K562 (cell line): ENCODE results near the gene SMIM10L2A. TPM values are rescaled to one million over a fixed set of nuclear protein-coding genes. Genes with fewer than 3 reads are reported as not detected.
A peak's percentile ranks its signal among the peaks of the same experiment; 100 is the strongest.

Source experiments
- polyA plus RNA-seq, 8 experiments: library from polyadenylated mRNA; depleted of rRNA in 4 of 8; stranded (reverse) in 5 of 8; unstranded in 3 of 8; fragments of >200 nt; fragmentation: Nextera tagmentation in 2 of 8; fragmentation: Illumina TruSeq in 1 of 8; extraction: Ambion mirVana in 2 of 8; extraction: Trizol in 1 of 8; gene quantifications; 2 replicates each; pipeline versions ENCODE4 v1.2.1 to v1.2.3, GENCODE V29; 2011 to 2014; ENCODE audit warnings: inconsistent platforms in 1 of 8, missing spikeins in 1 of 8
- small RNA-seq: library from RNA; depleted of rRNA; stranded (forward); fragments of <200 nt; gene quantifications from one replicate; pipeline ENCODE3, GENCODE V24; 2014
- total RNA-seq, 7 experiments: library from RNA; depleted of rRNA in 6 of 7; stranded (reverse); fragments of >200 nt in 6 of 7; fragmentation: Illumina TruSeq in 2 of 7; extraction: Trizol in 2 of 7; gene quantifications; 2 replicates each; pipeline versions ENCODE4 v1.2.1 to v1.2.3, GENCODE V29; 2011 to 2021; ENCODE audit warnings: low replicate concordance in 1 of 7

Gene SMIM10L2A
- total and polyA plus RNA-seq, 9 of the 15 experiments (the other 6 are each of a cell fraction or from before 2014, with no cell fraction given): 0.03 to 0.14 (median 0.09) TPM; not detected in 2

Small RNA genes lying within 50 kb of the gene (small RNA-seq; reads per million reads assigned to genes)
- 1.6 reads per million, percentile 76 among the genes with 10 or more reads in this experiment for gene RNA5SP515

Other genes with a start within 250 kb of the SMIM10L2A start
- gene ETDA, start 169.9 kb upstream of the SMIM10L2A start, total RNA-seq (2014; rRNA removed): not detected in 2 replicates
- not detected in 2 replicates for gene ETDA, start 169.9 kb upstream of the SMIM10L2A start, total RNA-seq (2014; rRNA removed; fragmentation: Illumina TruSeq; extraction: Trizol)
- not detected in 2 replicates for gene ETDA, start 169.9 kb upstream of the SMIM10L2A start, total RNA-seq (2015; rRNA removed; fragmentation: Illumina TruSeq; extraction: Trizol)
- gene ETDA, start 169.9 kb upstream of the SMIM10L2A start, total RNA-seq (2021): not detected in 2 replicates
- gene ETDA, start 169.9 kb upstream of the SMIM10L2A start, polyA plus RNA-seq (2011; rRNA removed): not detected in 2 replicates
- gene ETDA, start 169.9 kb upstream of the SMIM10L2A start, polyA plus RNA-seq (2014; fragmentation: Illumina TruSeq; extraction: Trizol): not detected in 2 replicates
- not detected for gene ETDA, start 169.9 kb upstream of the SMIM10L2A start, polyA plus RNA-seq (2014; fragmentation: Nextera tagmentation; extraction: Ambion mirVana)
- gene ETDA, start 169.9 kb upstream of the SMIM10L2A start, polyA plus RNA-seq (2014; rRNA removed): not detected in 2 replicates
- not detected in 2 replicates for gene ETDC, start 112.5 kb upstream of the SMIM10L2A start, total RNA-seq (2014; rRNA removed)
- not detected in 2 replicates for gene ETDC, start 112.5 kb upstream of the SMIM10L2A start, total RNA-seq (2014; rRNA removed; fragmentation: Illumina TruSeq; extraction: Trizol)
- gene ETDC, start 112.5 kb upstream of the SMIM10L2A start, total RNA-seq (2015; rRNA removed; fragmentation: Illumina TruSeq; extraction: Trizol): not detected in 2 replicates
- gene ETDC, start 112.5 kb upstream of the SMIM10L2A start, total RNA-seq (2021): not detected in 2 replicates
- gene ETDC, start 112.5 kb upstream of the SMIM10L2A start, polyA plus RNA-seq (2011; rRNA removed): not detected in 2 replicates
- not detected in 2 replicates for gene ETDC, start 112.5 kb upstream of the SMIM10L2A start, polyA plus RNA-seq (2014; fragmentation: Illumina TruSeq; extraction: Trizol)
- gene ETDC, start 112.5 kb upstream of the SMIM10L2A start, polyA plus RNA-seq (2014; fragmentation: Nextera tagmentation; extraction: Ambion mirVana): not detected
- not detected in 2 replicates for gene ETDC, start 112.5 kb upstream of the SMIM10L2A start, polyA plus RNA-seq (2014; rRNA removed)
- gene ZNF75D, start 77.8 kb upstream of the SMIM10L2A start, total RNA-seq (2014; rRNA removed): 3.0 and 4.0 TPM in 2 replicates
- 4.4 and 4.7 TPM in 2 replicates for gene ZNF75D, start 77.8 kb upstream of the SMIM10L2A start, total RNA-seq (2014; rRNA removed; fragmentation: Illumina TruSeq; extraction: Trizol)
- 4.9 and 5.7 TPM in 2 replicates for gene ZNF75D, start 77.8 kb upstream of the SMIM10L2A start, total RNA-seq (2015; rRNA removed; fragmentation: Illumina TruSeq; extraction: Trizol)
- 3.2 and 4.2 TPM in 2 replicates for gene ZNF75D, start 77.8 kb upstream of the SMIM10L2A start, total RNA-seq (2021)
- gene ZNF75D, start 77.8 kb upstream of the SMIM10L2A start, polyA plus RNA-seq (2011; rRNA removed): 6.3 and 6.5 TPM in 2 replicates
- 3.7 and 4.1 TPM in 2 replicates for gene ZNF75D, start 77.8 kb upstream of the SMIM10L2A start, polyA plus RNA-seq (2014; fragmentation: Illumina TruSeq; extraction: Trizol)
- gene ZNF75D, start 77.8 kb upstream of the SMIM10L2A start, polyA plus RNA-seq (2014; fragmentation: Nextera tagmentation; extraction: Ambion mirVana): 1 to 10 TPM; 1.6 to 1.7 TPM
- 3.0 and 3.8 TPM in 2 replicates for gene ZNF75D, start 77.8 kb upstream of the SMIM10L2A start, polyA plus RNA-seq (2014; rRNA removed)
- 2.6 and 3.2 TPM in 2 replicates for gene ZNF449, start 77.1 kb upstream of the SMIM10L2A start, total RNA-seq (2014; rRNA removed)
- 5.6 and 6.0 TPM in 2 replicates for gene ZNF449, start 77.1 kb upstream of the SMIM10L2A start, total RNA-seq (2014; rRNA removed; fragmentation: Illumina TruSeq; extraction: Trizol)
- 5.7 TPM in 2 replicates for gene ZNF449, start 77.1 kb upstream of the SMIM10L2A start, total RNA-seq (2015; rRNA removed; fragmentation: Illumina TruSeq; extraction: Trizol)
- gene ZNF449, start 77.1 kb upstream of the SMIM10L2A start, total RNA-seq (2021): 3.4 TPM in 2 replicates
- 7.9 and 8.4 TPM in 2 replicates for gene ZNF449, start 77.1 kb upstream of the SMIM10L2A start, polyA plus RNA-seq (2011; rRNA removed)
- 4.6 and 4.7 TPM in 2 replicates for gene ZNF449, start 77.1 kb upstream of the SMIM10L2A start, polyA plus RNA-seq (2014; fragmentation: Illumina TruSeq; extraction: Trizol)
- 1 to 10 TPM; 1.4 to 4.2 TPM for gene ZNF449, start 77.1 kb upstream of the SMIM10L2A start, polyA plus RNA-seq (2014; fragmentation: Nextera tagmentation; extraction: Ambion mirVana)
- gene ZNF449, start 77.1 kb upstream of the SMIM10L2A start, polyA plus RNA-seq (2014; rRNA removed): 3.9 and 4.3 TPM in 2 replicates
- 16.0 and 17.1 TPM in 2 replicates for gene INTS6L, start 98.7 kb downstream of the SMIM10L2A start, total RNA-seq (2014; rRNA removed)
- 21.9 and 22.7 TPM in 2 replicates for gene INTS6L, start 98.7 kb downstream of the SMIM10L2A start, total RNA-seq (2014; rRNA removed; fragmentation: Illumina TruSeq; extraction: Trizol)
- 42.0 and 44.9 TPM in 2 replicates for gene INTS6L, start 98.7 kb downstream of the SMIM10L2A start, total RNA-seq (2015; rRNA removed; fragmentation: Illumina TruSeq; extraction: Trizol)
- 17.8 and 19.7 TPM in 2 replicates for gene INTS6L, start 98.7 kb downstream of the SMIM10L2A start, total RNA-seq (2021)
- 29.6 and 41.7 TPM in 2 replicates for gene INTS6L, start 98.7 kb downstream of the SMIM10L2A start, polyA plus RNA-seq (2011; rRNA removed)
- gene INTS6L, start 98.7 kb downstream of the SMIM10L2A start, polyA plus RNA-seq (2014; fragmentation: Illumina TruSeq; extraction: Trizol): 25.8 and 31.5 TPM in 2 replicates
- 10 to 100 TPM in 1 of 2 experiments, 1 to 10 TPM in 1; 6.1 to 10.8 TPM for gene INTS6L, start 98.7 kb downstream of the SMIM10L2A start, polyA plus RNA-seq (2014; fragmentation: Nextera tagmentation; extraction: Ambion mirVana)
- gene INTS6L, start 98.7 kb downstream of the SMIM10L2A start, polyA plus RNA-seq (2014; rRNA removed): 32.1 and 40.5 TPM in 2 replicates